Esophagus squamous epithelium (tissue), 4 donors: ENCODE data around the gene PAFAH2.

Source experiments
- CTCF ChIP-seq, 6 experiments: fragments of 450-650 bp in 4 of 6; fragments of 200-600 bp in 2 of 6; sonication (generic) in 2 of 6; IDR thresholded peaks; one replicate each; pipeline ENCODE4 v1.5.1; 2016 to 2019; ENCODE audit warnings: antibody characterized with exemption in 6 of 6, mild to moderate bottlenecking in 4 of 6, moderate library complexity in 4 of 6
- POLR2A ChIP-seq, 4 donors: fragments of 450-650 bp; IDR thresholded peaks; one replicate each; pipeline ENCODE4 v1.6.1; 2017; ENCODE audit warnings: antibody characterized with exemption in 4 of 4, mild to moderate bottlenecking in 4 of 4, moderate library complexity in 3 of 4

GRCh38 chr1:25990702-25991395 lies 7.0 kb downstream of the PAFAH2 start:
- TF ChIP-seq CTCF (IDR thresholded peaks at IDR 0.05) (no peak), POLR2A (IDR thresholded peaks at IDR 0.05) (no peak)
